ENCODE measurements around the gene NELFCD.

DNA sequence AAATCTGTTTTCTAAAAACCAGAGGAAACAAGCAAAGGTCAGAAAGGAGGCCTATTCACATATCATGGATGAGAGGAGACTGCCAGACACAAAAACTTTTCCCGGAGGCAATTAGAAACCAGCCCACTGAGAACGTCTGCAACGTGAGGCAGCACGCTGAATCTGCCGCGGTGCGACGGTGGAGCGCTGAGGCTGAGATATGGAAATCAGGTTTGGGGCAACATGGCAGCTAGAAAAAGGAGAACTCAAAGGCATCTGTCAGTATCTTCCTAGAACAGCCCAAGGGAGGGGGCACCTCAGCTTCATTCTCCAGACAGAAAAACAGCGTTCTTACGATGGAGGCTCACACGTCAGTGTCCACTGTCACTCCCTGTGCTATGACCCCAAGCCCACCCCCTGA, 56.3 kb downstream of the NELFCD start:
- TF ChIP-seq, protein P1, sequence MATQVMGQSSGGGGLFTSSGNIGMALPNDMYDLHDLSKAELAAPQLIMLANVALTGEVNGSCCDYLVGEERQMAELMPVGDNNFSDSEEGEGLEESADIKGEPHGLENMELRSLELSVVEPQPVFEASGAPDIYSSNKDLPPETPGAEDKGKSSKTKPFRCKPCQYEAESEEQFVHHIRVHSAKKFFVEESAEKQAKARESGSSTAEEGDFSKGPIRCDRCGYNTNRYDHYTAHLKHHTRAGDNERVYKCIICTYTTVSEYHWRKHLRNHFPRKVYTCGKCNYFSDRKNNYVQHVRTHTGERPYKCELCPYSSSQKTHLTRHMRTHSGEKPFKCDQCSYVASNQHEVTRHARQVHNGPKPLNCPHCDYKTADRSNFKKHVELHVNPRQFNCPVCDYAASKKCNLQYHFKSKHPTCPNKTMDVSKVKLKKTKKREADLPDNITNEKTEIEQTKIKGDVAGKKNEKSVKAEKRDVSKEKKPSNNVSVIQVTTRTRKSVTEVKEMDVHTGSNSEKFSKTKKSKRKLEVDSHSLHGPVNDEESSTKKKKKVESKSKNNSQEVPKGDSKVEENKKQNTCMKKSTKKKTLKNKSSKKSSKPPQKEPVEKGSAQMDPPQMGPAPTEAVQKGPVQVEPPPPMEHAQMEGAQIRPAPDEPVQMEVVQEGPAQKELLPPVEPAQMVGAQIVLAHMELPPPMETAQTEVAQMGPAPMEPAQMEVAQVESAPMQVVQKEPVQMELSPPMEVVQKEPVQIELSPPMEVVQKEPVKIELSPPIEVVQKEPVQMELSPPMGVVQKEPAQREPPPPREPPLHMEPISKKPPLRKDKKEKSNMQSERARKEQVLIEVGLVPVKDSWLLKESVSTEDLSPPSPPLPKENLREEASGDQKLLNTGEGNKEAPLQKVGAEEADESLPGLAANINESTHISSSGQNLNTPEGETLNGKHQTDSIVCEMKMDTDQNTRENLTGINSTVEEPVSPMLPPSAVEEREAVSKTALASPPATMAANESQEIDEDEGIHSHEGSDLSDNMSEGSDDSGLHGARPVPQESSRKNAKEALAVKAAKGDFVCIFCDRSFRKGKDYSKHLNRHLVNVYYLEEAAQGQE (IDR thresholded peaks at IDR 0.05; ENCODE audit: low read depth) = no peak
- TF ChIP-seq TAF1 (IDR thresholded peaks at IDR 0.05; ENCODE audit: low read depth) = no peak
- TF ChIP-seq, protein P2, sequence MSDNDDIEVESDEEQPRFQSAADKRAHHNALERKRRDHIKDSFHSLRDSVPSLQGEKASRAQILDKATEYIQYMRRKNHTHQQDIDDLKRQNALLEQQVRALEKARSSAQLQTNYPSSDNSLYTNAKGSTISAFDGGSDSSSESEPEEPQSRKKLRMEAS (IDR thresholded peaks at IDR 0.05) = no peak
- TF ChIP-seq RAD21 (IDR thresholded peaks at IDR 0.05; ENCODE audit: low read depth) = no peak
- no peak for TF ChIP-seq TEAD4 (IDR thresholded peaks at IDR 0.05)
- no peak for TF ChIP-seq FOXM1 (IDR thresholded peaks at IDR 0.05; ENCODE audit: borderline replicate concordance, low read depth)
- TF ChIP-seq EP300 (IDR thresholded peaks at IDR 0.05; ENCODE audit: borderline replicate concordance) = no peak
